Neutrophil (primary cell): Measurements from ENCODE around the gene KCTD5.

Source experiments
- H3K27ac ChIP-seq: fragments of 200-600 bp; sonication (generic); 2 replicates; pipeline ENCODE4 v1.5.1; 2016; ENCODE audit warnings: mild to moderate bottlenecking, moderate library complexity
- H3K27me3 ChIP-seq: fragments of 200-600 bp; sonication (generic); 2 replicates; pipeline ENCODE4 v1.6.0; 2016; ENCODE audit warnings: mild to moderate bottlenecking
- H3K36me3 ChIP-seq: fragments of 200-600 bp; sonication (generic); 2 replicates; pipeline ENCODE4 v1.5.1; 2017
- H3K4me1 ChIP-seq, 2 experiments: fragments of 200-600 bp in 1 of 2; sonication (generic) in 1 of 2; 1 replicate in 1 of 2; 2 replicates in 1 of 2; pipeline versions ENCODE4 v1.5.1 to v1.6.1; 2013 to 2016; ENCODE audit warnings: low read depth in 1 of 2, low read length in 1 of 2, mild to moderate bottlenecking in 1 of 2, moderate library complexity in 1 of 2; ENCODE audit not compliant: control insufficient read depth in 1 of 2, insufficient read depth in 1 of 2
- H3K4me3 ChIP-seq, 2 experiments: fragments of 200-600 bp in 1 of 2; sonication (generic) in 1 of 2; 1 replicate in 1 of 2; 2 replicates in 1 of 2; pipeline ENCODE4 v1.5.1; 2013 to 2016; ENCODE audit warnings: low read depth in 1 of 2, low read length in 1 of 2, mild to moderate bottlenecking in 1 of 2, moderate library complexity in 1 of 2
- H3K9me3 ChIP-seq: fragments of 200-600 bp; sonication (generic); 2 replicates; pipeline ENCODE4 v1.5.1; 2016
- CTCF ChIP-seq: fragments of 200-600 bp; sonication (generic); IDR thresholded peaks from 2 replicates; pipeline ENCODE4 v1.5.1; 2016; ENCODE audit warnings: antibody characterized with exemption

Gene KCTD5

GRCh38 chr16:2741168-2741567 lies 58.8 kb downstream of the KCTD5 start:
- no peaks in the 10 kb centered on the region for H3K4me1 ChIP-seq
- H3K27ac ChIP-seq: no peak overlapping the region
- H3K9me3 ChIP-seq: no peaks in the 10 kb centered on the region
- no peaks in the 10 kb centered on the region for H3K36me3 ChIP-seq
- H3K27me3 ChIP-seq: no peaks in the 10 kb centered on the region
- H3K4me3 ChIP-seq: no peak overlapping the region
- TF ChIP-seq CTCF: no peak

- Histone ChIP-seq H3K4me3 (no peak overlapping the region), H3K36me3 (no peaks in the 10 kb centered on the region), H3K27ac (no peak overlapping the region), H3K27me3 (no peaks in the 10 kb centered on the region), H3K9me3 (no peaks in the 10 kb centered on the region), H3K4me1 (no peaks in the 10 kb centered on the region)
- no peak for TF ChIP-seq CTCF
These were observed 60.1 kb downstream of the KCTD5 start for GRCh38 chr16:2742323-2743006.

- H3K4me1 ChIP-seq: no peaks in the 10 kb centered on the region
- no peaks in the 10 kb centered on the region for H3K36me3 ChIP-seq
- H3K4me3 ChIP-seq: no peak overlapping the region
- H3K27ac ChIP-seq: no peak overlapping the region
- no peaks in the 10 kb centered on the region for H3K9me3 ChIP-seq
- no peak for TF ChIP-seq CTCF
- H3K27me3 ChIP-seq: no peaks in the 10 kb centered on the region
These were observed 60.9 kb downstream of the KCTD5 start for GRCh38 chr16:2743007-2743810.

- Histone ChIP-seq H3K27ac (no peak overlapping the region), H3K27me3 (no peaks in the 10 kb centered on the region), H3K4me3 (no peak overlapping the region), H3K9me3 (no peaks in the 10 kb centered on the region), H3K4me1 (no peaks in the 10 kb centered on the region), H3K36me3 (no peaks in the 10 kb centered on the region)
- TF ChIP-seq CTCF: no peak
These were observed 62.4 kb downstream of the KCTD5 start for GRCh38 chr16:2744711-2745110.

GRCh38 chr16:2745116-2745890 lies 63.0 kb downstream of the KCTD5 start:
- no peaks in the 10 kb centered on the region for H3K27me3 ChIP-seq
- H3K4me3 ChIP-seq: no peak overlapping the region
- no peak for TF ChIP-seq CTCF

More at GRCh38 chr16:2745116-2745890, 63.0 kb downstream of the KCTD5 start:
- H3K9me3 ChIP-seq: no peaks in the 10 kb centered on the region
- H3K4me1 ChIP-seq: no peaks in the 10 kb centered on the region
- H3K27ac ChIP-seq: no peak overlapping the region
- H3K36me3 ChIP-seq: no peaks in the 10 kb centered on the region
